ENCODE data around the gene AGTRAP. TPM values are rescaled to one million over a fixed set of nuclear protein-coding genes. Genes with fewer than 3 reads are reported as not detected.

AGTRAP gene
- total RNA-seq, 2 experiments from 2014 or later, result 45.5 to 59.9 TPM

- H3K27me3 Mint-ChIP-seq, result no peaks in the 10 kb centered on the region
- DNase-seq, result no peak
- peaks cover 65% of the 10 kb centered on the region for H3K4me1 Mint-ChIP-seq
- no peak overlapping the region for H3K27ac Mint-ChIP-seq
- peaks cover 26% of the 10 kb centered on the region for H3K36me3 Mint-ChIP-seq
- CTCF ChIA-PET, result interaction anchor here (0.7 to 0.8 kb wide), 3 partner anchors 8 to 94 kb away, joined by 3 read pairs; partner anchors contain the start of gene AGTRAP
- H3K9me3 Mint-ChIP-seq (ENCODE audit: low read depth), result no peaks in the 10 kb centered on the region
- H3K4me3 Mint-ChIP-seq, result no peak overlapping the region
- ATAC-seq, result no peak
These were observed 8.4 kb downstream of the AGTRAP start for GRCh38 chr1:11744287-11744686.

DNA sequence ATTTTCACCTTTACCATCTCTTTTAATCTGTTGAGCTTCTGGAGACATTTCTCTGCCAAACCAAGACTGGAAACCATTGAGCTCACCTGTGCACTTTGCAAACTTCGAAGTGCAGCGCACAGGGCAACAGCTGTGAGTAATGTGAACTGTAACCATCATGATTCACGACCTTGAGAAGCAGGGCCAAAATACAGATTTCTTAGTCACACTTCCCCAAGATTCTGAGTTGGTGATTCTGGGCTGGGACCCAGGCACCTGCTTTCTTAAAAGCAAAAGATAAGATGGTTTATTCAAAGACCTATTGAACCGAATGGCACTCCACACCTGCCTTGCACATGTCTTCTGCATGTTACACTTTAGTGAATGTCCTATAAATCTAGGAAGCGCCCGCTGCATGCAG is 10.2 kb downstream of the AGTRAP start:
- no peak for ATAC-seq
- no peak overlapping the region for H3K27ac Mint-ChIP-seq
- no peaks in the 10 kb centered on the region for H3K27me3 Mint-ChIP-seq
- CTCF ChIA-PET, result interaction anchor here (1.1 kb wide), 1 partner anchor 57 kb away, joined by 5 read pairs; no protein-coding TSS in a partner anchor
- H3K36me3 Mint-ChIP-seq, result peaks cover 23% of the 10 kb centered on the region
- DNase-seq, result no peak
- H3K4me1 Mint-ChIP-seq, result peaks cover 48% of the 10 kb centered on the region
- no peaks in the 10 kb centered on the region for H3K9me3 Mint-ChIP-seq (ENCODE audit: low read depth)
- H3K4me3 Mint-ChIP-seq, result no peak overlapping the region

DNA sequence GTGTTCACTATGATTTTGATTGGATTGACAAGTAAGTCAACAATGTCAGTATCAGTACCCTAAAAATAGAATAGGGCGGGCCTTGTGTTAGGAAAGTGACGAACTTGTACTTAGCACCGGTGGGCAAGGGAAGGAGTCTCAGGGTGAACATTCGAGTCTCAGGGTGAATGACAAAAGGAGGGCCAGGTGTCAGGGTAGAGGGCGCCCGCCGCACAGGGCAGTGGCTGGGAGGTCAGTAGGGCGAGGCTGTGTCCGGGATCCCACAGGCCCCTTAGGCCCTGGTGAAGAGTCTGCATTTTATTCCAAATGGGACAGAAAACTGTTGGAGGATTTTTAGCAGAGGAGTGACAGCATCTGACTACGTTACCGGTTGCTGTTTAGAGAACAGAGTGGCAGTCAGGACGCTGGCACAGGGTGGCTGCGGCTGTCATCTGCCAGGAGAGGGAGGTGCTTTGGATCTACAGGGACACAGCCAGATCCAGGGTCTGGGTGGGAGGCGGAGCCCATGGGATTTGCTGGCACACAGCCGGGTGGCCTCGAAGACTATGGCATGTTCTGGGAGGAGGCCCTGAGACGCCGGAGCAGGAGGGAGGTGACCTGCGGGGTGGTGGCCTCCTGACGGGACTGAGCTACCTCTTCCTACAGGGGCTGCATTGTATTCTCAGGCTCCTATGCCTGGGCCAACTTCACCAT is 11.0 kb downstream of the AGTRAP start:
- CTCF ChIA-PET, result no interaction called here
- DNase-seq (no peak), ATAC-seq (no peak)
- Mint-ChIP-seq H3K36me3 (peaks cover 23% of the 10 kb centered on the region), H3K27me3 (no peaks in the 10 kb centered on the region), H3K4me1 (peaks cover 40% of the 10 kb centered on the region), H3K27ac (peak overlapping the region; percentile 12), H3K4me3 (no peak overlapping the region), H3K9me3 (ENCODE audit: low read depth) (no peaks in the 10 kb centered on the region)

- CTCF ChIA-PET, result interaction anchor here (1.3 to 2.3 kb wide), 3 partner anchors 29 to 98 kb away, joined by 5 to 10 read pairs (median 6); partner anchors contain the start of gene FBXO6
- ATAC-seq (peak; percentile 50), DNase-seq (no peak)
- H3K4me3 Mint-ChIP-seq, result no peak overlapping the region
- H3K4me1 Mint-ChIP-seq, result peaks cover 33% of the 10 kb centered on the region
- H3K27ac Mint-ChIP-seq, result peak overlapping the region; percentile 74
- no peaks in the 10 kb centered on the region for H3K27me3 Mint-ChIP-seq
- no peaks in the 10 kb centered on the region for H3K9me3 Mint-ChIP-seq (ENCODE audit: low read depth)
- peaks cover 18% of the 10 kb centered on the region for H3K36me3 Mint-ChIP-seq
These were observed 12.6 kb downstream of the AGTRAP start for GRCh38 chr1:11748294-11749202.

GRCh38 chr1:11749203-11749689 is 13.3 kb downstream of the AGTRAP start:
- Mint-ChIP-seq H3K36me3 (peaks cover 18% of the 10 kb centered on the region), H3K27ac (peak overlapping the region; percentile 74), H3K4me3 (no peak overlapping the region), H3K27me3 (no peaks in the 10 kb centered on the region), H3K4me1 (peaks cover 33% of the 10 kb centered on the region), H3K9me3 (ENCODE audit: low read depth) (no peaks in the 10 kb centered on the region)
- CTCF ChIA-PET, result interaction anchor here (1.1 to 2.3 kb wide), 4 partner anchors 23 to 99 kb away, joined by 3 to 10 read pairs (median 6); partner anchors contain the start of gene FBXO6
- ATAC-seq (peak; percentile 86), DNase-seq (peak; percentile 71)

GRCh38 chr1:11749996-11750395 is 14.1 kb downstream of the AGTRAP start:
- Mint-ChIP-seq H3K27ac (no peak overlapping the region), H3K27me3 (no peaks in the 10 kb centered on the region), H3K4me1 (peaks cover 33% of the 10 kb centered on the region), H3K4me3 (no peak overlapping the region), H3K36me3 (peaks cover 18% of the 10 kb centered on the region), H3K9me3 (ENCODE audit: low read depth) (no peaks in the 10 kb centered on the region)
- CTCF ChIA-PET, result interaction anchor here (1.1 to 2.1 kb wide), 3 partner anchors 23 to 100 kb away, joined by 3 to 10 read pairs (median 5); no protein-coding TSS in a partner anchor
- no peak for ATAC-seq
- no peak for DNase-seq

DNA sequence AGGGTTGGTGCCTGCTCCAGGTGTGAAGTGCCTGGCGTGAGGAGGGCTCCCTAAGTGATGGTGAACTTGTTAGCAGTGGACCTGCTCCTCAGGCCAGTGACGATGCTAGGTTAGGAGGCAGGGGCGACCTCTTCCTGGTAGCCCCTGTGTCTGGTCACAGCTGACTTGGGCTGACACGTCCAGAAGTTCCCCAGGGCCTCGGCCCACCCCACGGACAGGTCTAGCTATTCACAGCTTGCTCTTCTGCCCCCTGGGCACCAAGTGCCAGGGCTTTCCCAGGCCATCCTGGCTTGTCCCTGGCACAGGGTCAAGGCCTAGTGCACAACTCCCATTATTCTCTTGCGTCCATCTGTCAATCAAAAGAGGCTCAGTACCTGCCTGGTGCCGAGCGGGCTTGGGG is 15.2 kb downstream of the AGTRAP start:
- peaks cover 11% of the 10 kb centered on the region for H3K36me3 Mint-ChIP-seq
- CTCF ChIA-PET, result interaction anchor here (0.7 kb wide), 1 partner anchor 11 kb away, joined by 3 read pairs; no protein-coding TSS in a partner anchor

DNA sequence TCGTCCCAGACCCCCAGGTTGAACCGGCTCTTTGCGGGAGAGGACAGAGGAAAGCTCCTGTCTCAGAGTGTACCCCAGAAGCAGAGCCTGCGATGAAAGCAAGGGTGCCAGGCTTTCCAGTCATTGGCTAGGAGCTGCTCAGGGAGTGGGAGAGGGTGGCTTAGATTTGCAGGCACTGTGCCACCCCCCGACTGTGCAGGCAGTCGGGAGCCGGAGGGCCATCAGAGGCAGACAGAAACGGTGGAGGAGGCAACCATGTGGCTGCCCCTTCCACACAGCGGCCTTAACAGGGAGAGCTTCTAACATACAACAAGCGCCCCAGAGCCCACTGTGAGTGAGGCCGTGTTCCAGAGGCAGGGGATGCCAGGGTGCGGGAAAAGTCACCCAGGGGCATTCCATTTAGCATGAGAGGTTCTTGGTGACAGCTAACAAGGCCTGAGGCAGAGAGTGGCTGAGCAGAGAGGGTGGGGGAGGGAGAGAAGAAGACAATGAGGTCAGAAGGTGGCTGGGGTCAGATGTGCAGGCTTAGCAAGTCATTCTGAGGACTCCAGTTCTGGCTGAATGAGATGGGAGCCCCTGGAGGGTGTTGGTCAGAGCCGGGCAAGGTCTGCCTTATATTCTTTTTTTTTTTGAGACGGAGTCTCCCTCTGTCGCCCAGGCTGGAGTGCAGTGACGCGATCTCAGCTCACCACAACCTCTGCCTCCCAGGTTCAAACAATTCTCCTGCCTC is 16.6 kb downstream of the AGTRAP start:
- Mint-ChIP-seq H3K4me1 (peaks cover 16% of the 10 kb centered on the region), H3K36me3 (peaks cover 3% of the 10 kb centered on the region), H3K4me3 (no peak overlapping the region), H3K27me3 (peaks cover 12% of the 10 kb centered on the region), H3K9me3 (ENCODE audit: low read depth) (no peaks in the 10 kb centered on the region), H3K27ac (no peak overlapping the region)
- CTCF ChIA-PET, result interaction anchor here (1.0 to 1.6 kb wide), 3 partner anchors 33 to 102 kb away, joined by 3 read pairs; no protein-coding TSS in a partner anchor
- ATAC-seq (no peak), DNase-seq (no peak)

More for the DNA sequence above, 15.2 kb downstream of the AGTRAP start:
- H3K27ac Mint-ChIP-seq, result no peak overlapping the region
- H3K27me3 Mint-ChIP-seq, result peaks cover 3% of the 10 kb centered on the region
- H3K9me3 Mint-ChIP-seq (ENCODE audit: low read depth), result no peaks in the 10 kb centered on the region
- H3K4me1 Mint-ChIP-seq, result peaks cover 24% of the 10 kb centered on the region
- DNase-seq (no peak), ATAC-seq (no peak)
- no peak overlapping the region for H3K4me3 Mint-ChIP-seq

GRCh38 chr1:11753555-11754208 is 17.7 kb downstream of the AGTRAP start:
- CTCF ChIA-PET, result interaction anchor here (1.2 kb wide), 1 partner anchor 34 kb away, joined by 3 read pairs; no protein-coding TSS in a partner anchor
- H3K27me3 Mint-ChIP-seq, result peaks cover 12% of the 10 kb centered on the region
- no peaks in the 10 kb centered on the region for H3K9me3 Mint-ChIP-seq (ENCODE audit: low read depth)
- peaks cover 3% of the 10 kb centered on the region for H3K36me3 Mint-ChIP-seq
- H3K27ac Mint-ChIP-seq, result no peak overlapping the region
- H3K4me3 Mint-ChIP-seq, result no peak overlapping the region
- ATAC-seq, result no peak
- no peak for DNase-seq
- H3K4me1 Mint-ChIP-seq, result peaks cover 13% of the 10 kb centered on the region

DNA sequence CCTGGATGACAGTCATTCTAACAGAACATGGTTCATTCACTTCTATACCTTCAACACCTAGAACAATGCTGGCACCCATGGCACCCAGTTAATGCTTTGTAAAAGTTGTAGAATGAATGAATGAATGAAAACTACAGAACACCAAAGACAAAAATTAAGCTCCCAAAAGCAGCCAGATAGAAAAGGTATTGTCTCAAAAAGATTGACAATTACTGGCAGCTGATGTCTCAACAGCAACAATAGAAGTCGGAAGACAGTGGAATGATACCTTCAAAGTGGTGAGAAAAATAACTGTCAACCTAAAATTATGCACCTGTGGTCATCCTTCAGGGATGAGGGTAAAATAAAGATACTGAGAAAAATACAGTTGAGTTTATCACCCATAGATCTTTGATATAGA is 21.1 kb downstream of the AGTRAP start:
- ATAC-seq, result no peak
- CTCF ChIA-PET, result interaction anchor here (1.2 kb wide), 1 partner anchor 15 kb away, joined by 3 read pairs; no protein-coding TSS in a partner anchor
- H3K9me3 Mint-ChIP-seq (ENCODE audit: low read depth), result no peaks in the 10 kb centered on the region

DNA sequence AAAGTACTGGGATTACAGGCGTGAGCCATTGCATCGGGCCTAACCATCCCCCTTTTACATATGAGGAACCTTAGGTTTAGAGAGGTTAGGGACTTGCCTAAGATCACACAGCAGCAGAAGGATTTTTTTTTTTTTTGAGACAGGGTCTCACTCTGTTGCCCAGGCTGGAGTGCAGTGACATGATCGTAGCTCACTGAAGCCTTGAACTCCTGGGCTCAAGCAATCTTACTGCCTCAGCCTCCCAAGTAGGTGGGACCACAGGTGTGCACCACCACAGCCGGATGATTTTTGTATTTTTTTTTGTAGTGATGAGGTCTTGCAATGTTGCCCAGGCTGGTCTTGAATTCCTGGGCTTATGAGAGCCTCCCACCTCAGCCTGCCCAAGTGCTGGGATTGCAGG is 23.9 kb downstream of the AGTRAP start:
- Mint-ChIP-seq H3K27me3 (peaks cover 41% of the 10 kb centered on the region), H3K9me3 (ENCODE audit: low read depth) (no peaks in the 10 kb centered on the region), H3K4me1 (peaks cover 9% of the 10 kb centered on the region), H3K27ac (no peak overlapping the region), H3K36me3 (no peaks in the 10 kb centered on the region), H3K4me3 (no peak overlapping the region)
- ATAC-seq (no peak), DNase-seq (no peak)
- CTCF ChIA-PET, result interaction anchor here (0.7 kb wide), 1 partner anchor 439 kb away, joined by 3 read pairs; no protein-coding TSS in a partner anchor

More for the DNA sequence above, 21.1 kb downstream of the AGTRAP start:
- H3K27ac Mint-ChIP-seq, result no peak overlapping the region
- H3K27me3 Mint-ChIP-seq, result peaks cover 29% of the 10 kb centered on the region
- H3K36me3 Mint-ChIP-seq, result no peaks in the 10 kb centered on the region
- no peak for DNase-seq
- peaks cover 11% of the 10 kb centered on the region for H3K4me1 Mint-ChIP-seq
- no peak overlapping the region for H3K4me3 Mint-ChIP-seq

- Mint-ChIP-seq H3K9me3 (ENCODE audit: low read depth) (no peaks in the 10 kb centered on the region), H3K36me3 (no peaks in the 10 kb centered on the region), H3K27ac (no peak overlapping the region), H3K27me3 (peaks cover 39% of the 10 kb centered on the region), H3K4me3 (no peak overlapping the region), H3K4me1 (peaks cover 9% of the 10 kb centered on the region)
- CTCF ChIA-PET, result no interaction called here
- DNase-seq (no peak), ATAC-seq (no peak)
These were observed 25.3 kb downstream of the AGTRAP start for GRCh38 chr1:11761285-11761684.
